Esophagus mucosa (tissue), 1 donor: ENCODE measurements around the gene TRRAP. TPM values are rescaled to one million over a fixed set of nuclear protein-coding genes. Genes with fewer than 3 reads are reported as not detected.
"Not testable (repeated sequence)": the region's sequence is repeated elsewhere in the genome, so short reads cannot be mapped to it uniquely, and the experiment has no call there.

Experiments used
- ATAC-seq: fragments of 200-7000 bp; cut with Tn5 transposase; one replicate; pipeline ENCODE4 v1.9.1; 2020
- total RNA-seq: library from RNA; stranded (reverse); gene quantifications from one replicate; pipeline ENCODE4 v1.2.4, GENCODE V29; 2023
- donor health status: DM: yes; HTN: yes; CAD: no.

The TRRAP gene
- total RNA-seq, 1 donor from 2014 or later, result 17.3 TPM

- no peak for ATAC-seq
Observed at GRCh38 chr7:98866765-98867164, 11.6 kb upstream of the TRRAP start.

GRCh38 chr7:98868450-98868849 lies 9.9 kb upstream of the TRRAP start:
- ATAC-seq, result no peak

GRCh38 chr7:98869027-98869596 lies 9.2 kb upstream of the TRRAP start:
- no peak for ATAC-seq

- ATAC-seq, result peak; percentile 39
Observed at GRCh38 chr7:98869597-98870120, 8.7 kb upstream of the TRRAP start, which contains the start of gene TMEM130. Gene TMEM130, minus strand, starts transcription at chr7:98870014. Its CDS starts 153 bp downstream, at chr7:98869861.

GRCh38 chr7:98870121-98870651 lies 8.1 kb upstream of the TRRAP start:
- peak; percentile 59 for ATAC-seq

GRCh38 chr7:98870807-98871491 lies 7.4 kb upstream of the TRRAP start:
- ATAC-seq, result no peak

- ATAC-seq, result no peak
Observed at GRCh38 chr7:98872328-98872924, 5.9 kb upstream of the TRRAP start.

- not testable (repeated sequence) for ATAC-seq
Observed at GRCh38 chr7:98873610-98874009, 4.7 kb upstream of the TRRAP start.

GRCh38 chr7:98874942-98875341 lies 3.4 kb upstream of the TRRAP start:
- no peak for ATAC-seq

- no peak for ATAC-seq
Observed at GRCh38 chr7:98875501-98875900, 2.8 kb upstream of the TRRAP start.

- no peak for ATAC-seq
Observed at GRCh38 chr7:98877146-98877545, 1.2 kb upstream of the TRRAP start.

- no peak for ATAC-seq
Observed at GRCh38 chr7:98877692-98878364, 504 bp upstream of the TRRAP start.

- peak; percentile 60 for ATAC-seq
Observed at GRCh38 chr7:98879198-98879978, 1.1 kb downstream of the TRRAP start.

- no peak for ATAC-seq
Observed at GRCh38 chr7:98879979-98880315, 1.6 kb downstream of the TRRAP start.

- ATAC-seq, result no peak
Observed at GRCh38 chr7:98880485-98880884, 2.2 kb downstream of the TRRAP start.

- ATAC-seq, result peak; percentile 78
Observed at GRCh38 chr7:98881561-98882315, 3.4 kb downstream of the TRRAP start.

- no peak for ATAC-seq
Observed at GRCh38 chr7:98884416-98884815, 6.1 kb downstream of the TRRAP start.

- ATAC-seq, result no peak
Observed at GRCh38 chr7:98887038-98887437, 8.7 kb downstream of the TRRAP start.

GRCh38 chr7:98892609-98893008 lies 14.3 kb downstream of the TRRAP start:
- ATAC-seq, result no peak

- ATAC-seq, result no peak
Observed at GRCh38 chr7:98899816-98900215, 21.5 kb downstream of the TRRAP start.

- no peak for ATAC-seq
Observed at GRCh38 chr7:98900815-98901214, 22.5 kb downstream of the TRRAP start.
